ENCODE results near the gene CLIP1.
A peak's percentile ranks its signal among the peaks of the same experiment; 100 is the strongest.
"Not testable (repeated sequence)": the region's sequence is repeated elsewhere in the genome, so short reads cannot be mapped to it uniquely, and the experiment has no call there.

CLIP1 gene

DNA sequence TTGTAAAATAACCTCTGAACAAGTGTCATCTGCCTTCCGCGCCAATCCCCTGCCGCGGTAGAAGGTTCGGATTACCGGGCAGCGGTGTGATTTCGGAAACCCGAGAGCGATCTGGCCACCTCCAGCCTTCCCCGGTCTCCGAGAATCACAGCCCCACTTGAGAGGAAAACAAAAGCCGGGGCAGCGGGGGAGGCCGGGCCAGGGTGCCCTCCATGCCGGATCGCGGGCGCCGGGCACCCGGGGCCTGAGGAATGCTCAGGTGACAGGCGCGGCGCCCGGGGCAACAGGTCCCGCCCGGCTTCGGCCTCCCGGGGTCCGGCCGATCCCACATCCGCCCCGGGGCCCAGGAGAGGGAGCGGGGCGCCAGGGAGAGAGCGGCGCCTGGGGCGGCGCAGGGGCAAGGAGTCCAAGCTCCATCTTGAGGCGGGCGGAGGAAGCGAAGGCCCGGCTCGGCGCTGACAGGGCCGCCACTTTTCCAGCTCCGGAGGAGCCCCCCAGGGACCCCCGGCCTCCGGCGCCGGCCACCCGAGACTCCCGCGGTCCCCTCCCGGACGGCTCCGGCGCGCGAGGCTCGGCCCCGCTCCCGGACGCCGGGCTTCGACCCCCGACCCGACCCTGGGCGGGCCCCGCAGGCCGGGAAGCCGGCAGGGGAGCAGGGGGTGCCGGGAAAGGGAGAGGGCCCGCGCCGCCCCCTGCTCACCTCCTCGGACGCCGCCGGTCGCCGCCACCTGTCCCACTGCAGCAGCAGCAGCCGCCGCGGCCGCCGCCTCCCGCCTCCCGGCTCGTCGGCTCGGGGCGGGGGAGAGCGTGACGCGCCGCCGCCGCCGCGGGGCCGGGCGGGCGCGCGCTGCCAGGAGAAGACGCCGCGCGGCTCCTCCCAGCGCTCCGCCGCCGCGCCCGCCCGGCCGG lies at the start of gene CLIP1:
TSS of gene CLIP1 (minus strand) at position 849 of the 909 bp plus-strand sequence. CDS start 42,217 bp downstream, outside the sequence.
- DNase-seq: peak; percentile 84

DNA sequence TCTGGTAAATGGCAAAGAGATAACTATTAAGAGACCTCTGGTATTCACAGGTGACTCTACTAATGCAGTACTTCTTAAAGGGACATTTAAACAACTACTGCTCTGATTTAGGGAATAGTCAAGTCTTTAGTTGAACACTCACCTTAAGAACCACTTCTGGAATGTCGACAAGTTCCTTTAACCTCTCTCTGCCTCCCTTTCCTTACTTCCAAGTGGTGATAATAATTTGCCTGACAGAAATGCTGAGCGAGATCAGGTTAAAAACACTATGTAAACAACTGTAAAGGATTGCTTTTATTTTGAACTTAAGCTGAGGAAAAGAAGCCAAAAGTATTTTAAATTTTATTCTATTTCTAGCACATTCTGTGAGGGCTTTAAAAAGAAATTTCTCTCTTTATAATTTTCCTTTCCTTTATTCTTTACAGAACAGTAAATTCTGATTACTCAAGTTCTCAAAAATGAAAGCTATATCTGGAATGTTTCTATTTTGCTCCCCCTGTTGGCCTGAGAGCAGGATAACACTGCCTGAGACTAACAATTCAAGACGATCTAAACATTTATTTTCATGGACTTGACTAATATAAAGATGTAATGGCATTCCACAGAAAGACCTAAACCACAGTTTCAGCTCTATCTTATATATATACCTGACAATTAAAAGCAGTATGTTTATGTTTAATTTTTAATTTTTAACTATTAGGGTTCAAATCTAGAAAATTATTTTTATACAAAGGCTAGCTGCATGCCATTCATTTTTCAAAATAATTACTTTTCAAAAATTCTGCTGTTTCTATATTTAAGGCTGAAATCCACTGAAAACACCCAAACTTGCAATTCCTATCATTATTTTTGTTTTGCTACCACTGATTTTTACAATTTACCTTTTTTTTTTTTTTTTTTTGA lies 49.1 kb upstream of the CLIP1 start:
- no peak for DNase-seq

DNA sequence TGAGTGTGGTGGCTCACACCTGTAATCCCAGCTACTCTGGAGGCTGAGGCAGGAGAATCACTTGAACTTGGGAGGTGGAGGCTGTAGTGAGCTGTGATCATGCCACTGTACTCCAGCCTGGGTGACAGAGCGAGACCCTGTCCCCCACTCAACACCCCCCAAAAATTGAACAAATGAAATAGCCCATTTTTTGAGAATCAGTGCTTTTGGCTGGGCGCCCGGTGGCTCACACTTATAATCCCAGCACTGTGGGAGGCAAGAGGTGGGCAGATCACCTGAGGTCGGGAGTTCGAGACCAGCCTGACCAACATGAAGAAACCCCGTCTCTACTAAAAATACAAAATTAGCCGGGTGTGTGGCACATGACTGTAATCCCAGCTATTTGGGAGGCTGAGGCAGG lies 48.1 kb upstream of the CLIP1 start:
- peak; percentile 50 for DNase-seq

DNA sequence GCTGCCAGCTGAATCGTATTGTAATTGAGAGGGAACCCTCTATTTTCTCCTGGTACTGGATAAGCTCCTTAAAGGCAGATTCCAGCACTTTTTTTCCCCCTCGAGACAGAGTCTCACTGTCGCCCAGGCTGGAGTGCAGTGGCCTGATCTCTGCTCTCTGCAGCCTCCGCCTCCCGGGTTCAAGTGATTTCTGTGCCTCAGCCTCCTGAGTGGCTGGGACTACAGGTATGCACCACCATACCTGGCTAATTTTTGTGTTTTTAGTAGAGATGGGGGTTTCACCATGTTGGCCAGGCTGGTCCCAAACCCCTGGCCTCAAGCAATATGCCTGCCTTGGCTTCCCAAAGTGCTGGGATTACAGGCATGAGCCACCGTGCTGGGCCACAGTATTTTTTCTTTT lies 47.4 kb upstream of the CLIP1 start:
- DNase-seq: peak; percentile 48

DNA sequence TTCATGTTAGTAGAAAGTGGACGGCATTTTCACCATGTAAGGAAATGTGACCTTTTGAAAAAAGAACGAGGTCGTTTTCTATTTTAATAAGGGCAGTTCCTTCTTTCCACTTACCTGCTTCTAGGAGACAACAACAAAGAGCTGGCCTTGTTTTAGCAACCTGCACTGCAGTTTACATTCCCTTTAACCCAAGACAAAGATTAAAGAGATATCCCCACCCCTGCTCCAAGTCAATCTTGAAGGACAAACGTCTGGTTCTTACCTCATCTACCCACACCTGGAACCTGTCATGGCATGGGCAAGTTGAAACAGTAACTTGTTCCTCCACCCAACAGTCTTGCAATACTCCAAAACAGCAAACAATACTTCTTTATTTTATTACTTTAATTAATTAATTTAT lies 45.5 kb upstream of the CLIP1 start:
- DNase-seq: peak; percentile 30

DNA sequence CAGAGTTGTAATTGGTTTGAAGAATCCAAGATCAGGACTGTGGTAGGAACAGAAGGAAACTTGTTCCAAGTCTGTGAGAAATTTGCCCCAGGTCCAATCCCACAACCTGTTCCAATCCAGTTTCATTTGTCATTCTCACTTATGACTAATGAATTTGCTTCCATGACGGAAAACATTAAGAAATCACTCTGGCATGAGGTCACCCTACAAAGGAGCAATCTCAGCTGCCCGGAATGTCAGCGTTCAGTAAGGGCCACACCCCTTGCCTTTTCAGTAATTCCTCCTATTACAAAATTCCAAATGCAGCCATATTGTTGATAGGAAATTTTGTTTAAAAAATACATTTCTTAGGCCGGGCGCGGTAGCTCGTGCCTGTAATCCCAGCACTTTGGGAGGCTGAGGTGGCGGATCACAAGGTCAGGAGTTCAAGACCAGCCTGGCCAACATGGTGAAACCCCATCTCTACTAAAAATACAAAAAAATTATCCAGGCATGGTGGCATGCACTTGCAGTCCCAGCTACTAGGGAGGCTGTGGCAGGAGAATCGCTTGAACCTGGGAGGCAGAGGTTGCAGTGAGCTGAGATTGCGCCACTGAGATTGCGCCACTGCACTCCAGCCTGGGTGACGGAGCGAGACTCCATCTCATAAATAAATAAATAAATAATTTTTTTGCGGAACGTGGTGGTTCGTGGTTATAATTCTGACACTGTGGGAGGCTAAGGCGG lies 42.0 kb upstream of the CLIP1 start:
- DNase-seq: not testable (repeated sequence)

DNA sequence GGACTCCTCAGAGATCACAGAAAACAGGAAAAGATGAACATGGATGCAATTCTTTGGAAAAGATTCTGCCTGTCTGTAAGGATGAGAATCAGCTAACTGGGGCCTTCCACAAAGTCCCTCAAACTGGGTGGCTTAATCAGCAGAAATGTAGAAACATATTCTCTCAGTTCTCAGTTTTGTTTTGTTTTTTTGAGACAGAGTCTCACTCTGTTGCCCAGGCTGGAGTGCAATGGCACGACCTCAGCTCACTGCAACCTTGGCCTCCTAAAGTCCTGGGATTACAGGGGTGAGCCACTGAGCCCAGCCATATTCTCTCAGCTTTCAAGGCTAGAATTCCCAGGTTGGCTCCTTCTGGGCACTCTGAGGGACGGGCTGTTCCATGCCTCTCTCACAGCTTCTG lies 38.2 kb upstream of the CLIP1 start:
- no peak for DNase-seq

DNA sequence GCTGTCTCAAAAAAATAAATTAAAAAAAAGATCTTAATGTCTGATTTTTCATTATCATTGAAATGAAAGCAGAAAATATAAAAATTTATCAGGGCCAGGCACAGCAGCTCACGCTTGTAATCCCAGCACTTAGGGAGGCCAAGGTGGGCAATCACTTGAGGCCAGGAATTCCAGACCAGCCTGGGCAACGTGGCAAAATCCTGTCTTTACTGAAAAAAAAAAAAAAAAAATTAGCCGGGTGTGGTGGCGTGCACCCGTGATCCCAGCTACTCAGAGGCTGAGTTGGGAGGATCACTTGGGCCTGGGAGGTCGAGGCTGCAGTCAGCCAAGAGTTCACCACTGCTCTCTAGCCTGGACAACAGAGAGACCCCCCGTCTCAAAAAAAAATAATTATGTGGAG lies 37.6 kb upstream of the CLIP1 start:
- DNase-seq: no peak

DNA sequence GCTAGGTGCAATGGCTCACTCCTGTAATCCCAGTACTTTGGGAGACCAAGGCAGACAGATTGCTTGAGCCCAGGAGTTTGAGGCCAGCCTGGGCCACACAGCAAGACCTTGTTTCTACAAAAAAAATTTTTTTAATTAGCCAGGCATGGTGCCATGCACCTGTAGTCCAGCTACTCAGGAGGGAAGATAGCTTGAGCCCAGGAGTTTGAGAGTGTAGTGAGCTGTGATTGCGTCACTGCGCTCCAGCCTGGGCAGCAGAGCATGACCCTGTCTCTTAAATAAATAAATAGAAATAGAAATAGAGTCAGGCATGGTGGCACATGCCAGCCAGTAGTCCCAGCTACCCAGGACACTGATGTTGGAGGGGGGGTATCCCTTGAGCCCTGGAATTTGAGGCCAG lies 36.7 kb upstream of the CLIP1 start:
- DNase-seq: no peak

DNA sequence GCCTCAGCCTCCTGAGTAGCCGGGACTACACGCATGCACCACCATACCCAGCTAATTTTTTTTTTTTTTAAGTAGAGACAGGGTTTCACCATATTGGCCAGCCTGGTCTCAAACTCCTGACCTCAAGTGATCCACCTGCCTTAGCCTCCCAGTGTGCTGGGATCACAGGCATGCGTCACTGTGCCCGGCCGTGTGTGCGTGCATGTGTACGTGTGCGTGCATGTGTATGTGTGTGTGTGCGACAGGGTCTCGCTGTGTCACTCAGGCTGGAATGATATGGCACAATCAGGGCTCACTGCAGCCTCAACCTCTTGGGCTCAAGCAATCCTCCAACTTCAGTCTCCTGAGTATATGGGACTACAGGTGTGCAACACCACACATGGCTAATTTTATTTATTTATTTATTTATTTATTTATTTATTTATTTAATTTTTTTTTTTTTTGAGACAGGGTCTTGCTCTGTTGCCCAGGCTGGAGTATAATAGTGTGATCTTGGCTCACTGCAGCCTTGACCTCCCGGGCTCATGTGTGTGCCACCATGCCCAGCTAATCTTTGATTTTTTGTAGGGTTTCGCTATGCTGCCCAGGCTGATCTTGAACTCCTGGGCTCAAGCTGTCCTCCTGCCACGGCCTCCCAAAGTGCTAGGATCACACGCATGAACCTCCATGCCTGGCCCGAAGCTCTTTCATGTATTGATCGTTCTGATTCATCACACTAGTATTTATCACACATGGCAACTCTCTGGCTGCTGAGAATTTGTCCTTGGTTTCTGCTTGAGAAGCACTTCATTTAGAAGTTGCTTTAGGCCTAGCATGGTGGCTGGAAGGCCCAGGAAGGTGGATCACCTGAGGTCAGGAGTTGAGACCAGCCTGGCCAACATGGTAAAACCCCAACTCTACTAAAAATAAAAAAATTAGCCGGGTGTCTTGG lies 35.9 kb upstream of the CLIP1 start:
- no peak for DNase-seq

DNA sequence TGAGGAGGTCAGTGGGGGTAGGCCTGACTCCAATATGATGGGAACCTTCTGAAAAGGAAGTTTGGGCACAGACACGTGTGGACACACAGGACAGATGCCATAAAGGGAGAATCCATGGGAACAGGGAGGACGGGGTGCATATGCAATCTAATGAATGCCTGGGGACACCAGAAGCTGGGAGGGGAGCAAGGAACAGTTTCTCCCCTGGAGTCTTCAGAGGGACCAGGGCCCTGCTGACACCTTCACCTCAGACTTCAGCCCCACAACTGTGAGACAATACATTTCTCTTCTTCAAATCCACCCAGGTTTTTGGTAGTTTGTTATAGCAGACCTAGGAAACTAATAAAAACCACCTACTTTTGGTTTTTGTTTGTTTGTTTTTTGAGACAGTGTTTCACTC lies 35.2 kb upstream of the CLIP1 start:
- no peak for DNase-seq

DNA sequence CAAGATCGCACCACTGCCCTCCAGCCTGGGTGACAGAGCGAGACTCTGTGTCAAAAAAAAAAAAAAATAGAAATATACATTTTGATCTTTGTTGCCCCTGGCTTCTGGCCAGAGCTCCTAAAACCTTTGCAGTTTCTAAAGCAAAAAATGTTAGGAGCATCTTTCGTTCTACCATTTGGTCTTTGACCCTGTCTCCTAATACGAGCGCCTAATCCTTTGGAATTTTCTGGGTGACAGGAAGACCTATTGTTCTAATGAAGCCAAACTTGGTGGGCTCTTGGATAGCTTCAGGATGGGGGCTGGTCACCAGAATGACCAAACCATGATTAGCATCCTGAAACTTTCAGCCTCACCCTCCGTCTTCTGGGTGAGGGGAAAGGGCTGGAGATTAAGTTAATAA lies 32.3 kb upstream of the CLIP1 start:
- no peak for DNase-seq

DNA sequence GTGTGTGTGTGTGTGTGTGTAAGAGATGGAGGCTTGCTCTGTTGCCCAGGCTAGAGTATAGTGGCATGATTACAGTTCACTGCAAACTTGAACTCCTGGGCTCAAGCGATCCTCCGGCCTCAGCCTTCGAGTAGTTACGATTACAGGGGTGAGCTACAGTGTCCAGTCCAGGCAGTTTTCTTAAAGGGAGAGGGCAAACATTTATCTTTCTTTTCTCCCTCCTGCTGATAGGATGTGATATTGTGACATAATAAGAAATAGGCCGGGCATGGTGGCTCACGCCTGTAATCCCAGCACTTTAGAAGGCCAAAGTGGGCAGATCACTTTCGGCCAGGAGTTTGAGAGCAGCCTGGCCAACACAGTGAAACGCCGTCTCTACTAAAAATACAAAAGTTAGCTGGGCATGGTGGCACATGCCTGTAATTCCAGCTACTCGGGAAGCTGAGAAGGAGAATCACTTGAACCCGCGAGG lies 31.8 kb upstream of the CLIP1 start:
- no peak for DNase-seq

DNA sequence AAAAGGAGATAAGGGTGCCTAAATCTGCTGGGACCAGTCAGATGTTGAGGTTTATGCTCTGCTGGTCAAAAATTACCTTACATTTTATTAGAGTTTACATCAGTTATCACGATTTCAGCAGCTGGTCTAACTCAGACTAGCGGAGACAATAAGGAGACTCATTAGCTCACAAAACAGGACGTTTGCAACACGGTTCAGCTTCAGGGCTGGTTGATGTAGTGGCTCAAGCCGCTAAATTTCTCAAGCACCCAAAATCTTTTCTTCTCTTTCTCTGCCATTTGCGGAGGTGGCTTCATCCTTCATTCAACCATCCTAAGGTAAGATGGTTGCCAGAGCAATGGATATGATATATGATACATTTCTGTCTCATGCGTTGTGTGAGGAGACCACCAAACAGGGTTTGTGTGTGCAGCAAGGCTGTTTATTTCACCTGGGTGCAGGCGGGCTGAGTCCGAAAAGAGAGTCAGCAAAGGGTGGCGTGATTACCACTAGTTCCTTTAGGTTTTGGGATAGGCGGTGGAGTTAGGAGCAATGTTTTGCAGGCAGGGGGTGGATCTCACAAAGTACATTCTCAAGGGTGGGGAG lies 30.3 kb upstream of the CLIP1 start:
- peak; percentile 62 for DNase-seq

DNA sequence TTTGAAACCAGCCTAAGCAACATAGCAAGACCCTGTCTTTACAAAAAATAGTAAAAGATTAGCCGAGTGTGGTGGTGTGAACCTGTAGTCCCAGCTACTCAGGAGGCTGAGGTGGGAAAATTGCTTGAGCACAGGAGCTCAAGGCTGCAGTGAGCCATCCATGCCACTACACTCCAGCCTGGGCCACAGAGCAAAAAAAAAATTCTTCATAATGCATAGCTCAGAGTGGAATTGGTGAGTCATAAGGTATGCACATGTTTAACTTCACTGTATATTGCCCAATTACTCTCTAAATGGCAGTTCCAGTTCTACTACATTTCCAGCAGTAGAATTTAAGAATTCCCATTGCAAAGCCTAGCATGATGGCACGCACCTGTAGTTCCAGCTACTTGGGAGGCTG lies 26.8 kb upstream of the CLIP1 start:
- no peak for DNase-seq

DNA sequence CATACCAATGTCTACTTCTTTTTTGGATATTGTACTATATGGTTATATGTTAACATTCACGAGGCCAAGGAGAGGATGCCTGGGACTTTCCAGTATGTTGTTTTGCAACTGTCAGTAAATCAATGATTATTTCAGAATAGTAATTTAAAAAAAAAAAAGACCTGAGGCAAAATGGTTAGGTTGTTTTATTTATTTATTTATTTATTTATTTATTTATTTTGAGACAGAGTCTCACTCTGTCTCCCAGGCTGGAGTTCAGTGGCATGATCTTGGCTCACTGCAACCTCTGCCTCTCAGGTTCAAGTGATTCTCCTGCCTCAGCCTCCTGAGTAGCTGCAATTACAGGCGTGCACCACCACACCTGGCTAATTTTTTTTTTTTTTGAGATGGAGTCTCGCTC lies 25.4 kb upstream of the CLIP1 start:
- DNase-seq: not testable (repeated sequence)

DNA sequence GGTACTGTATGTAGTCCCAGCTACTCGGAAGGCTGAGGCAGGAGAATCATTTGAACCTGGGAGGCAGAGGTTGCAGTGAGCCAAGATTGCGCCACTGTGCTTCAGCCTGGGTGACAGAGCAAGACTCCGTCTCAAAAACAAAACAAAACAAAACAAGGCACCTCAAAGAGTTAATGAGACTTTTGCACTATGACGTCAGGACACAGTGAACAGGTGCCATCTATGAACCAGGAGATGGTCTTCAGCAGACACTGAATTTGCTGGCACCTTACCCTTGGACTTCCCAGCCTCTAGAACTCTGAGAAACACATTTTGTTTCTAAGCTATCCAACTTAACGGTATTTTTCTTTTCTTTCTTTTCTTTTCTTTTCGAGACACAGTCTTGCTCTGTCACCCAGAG lies 23.9 kb upstream of the CLIP1 start:
- not testable (repeated sequence) for DNase-seq

DNA sequence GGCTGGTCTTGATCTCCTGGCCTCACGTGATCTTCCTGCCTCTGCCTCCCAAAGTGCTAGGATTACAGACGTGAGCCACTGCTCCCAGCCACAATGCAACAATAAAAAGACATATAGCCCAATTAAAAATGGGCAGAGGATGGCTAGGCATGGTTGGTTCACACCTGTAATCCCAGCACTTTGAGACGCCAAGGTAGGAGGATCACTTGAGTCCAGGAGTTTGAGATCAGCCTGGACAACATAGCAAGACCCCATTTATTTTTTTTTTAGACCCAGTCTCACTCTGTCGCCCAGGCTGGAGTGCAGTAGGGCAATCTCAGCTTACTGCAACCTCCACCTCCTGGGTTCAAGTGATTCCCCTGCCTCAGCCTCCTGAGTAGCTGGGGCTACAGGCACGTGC lies 21.6 kb upstream of the CLIP1 start:
- not testable (repeated sequence) for DNase-seq

DNA sequence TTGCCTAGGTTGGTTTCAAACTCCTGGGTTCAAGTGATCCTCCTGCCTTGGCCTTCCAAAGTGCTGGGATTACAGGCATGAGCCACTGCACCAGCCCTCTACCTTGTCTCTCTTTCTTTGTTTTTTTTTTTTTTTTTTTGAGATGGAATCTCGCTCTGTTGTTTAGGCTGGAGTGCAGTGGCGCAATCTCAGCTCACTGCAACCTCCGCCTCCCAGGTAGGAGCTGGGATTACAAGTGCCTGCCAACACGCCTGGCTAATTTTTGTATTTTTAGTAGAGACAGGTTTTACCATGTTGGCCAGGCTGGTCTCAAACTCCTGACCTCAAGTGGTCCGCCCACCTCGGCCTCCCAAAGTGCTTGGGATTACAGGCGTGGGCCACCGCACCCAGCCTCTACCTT lies 16.4 kb upstream of the CLIP1 start:
- not testable (repeated sequence) for DNase-seq

DNA sequence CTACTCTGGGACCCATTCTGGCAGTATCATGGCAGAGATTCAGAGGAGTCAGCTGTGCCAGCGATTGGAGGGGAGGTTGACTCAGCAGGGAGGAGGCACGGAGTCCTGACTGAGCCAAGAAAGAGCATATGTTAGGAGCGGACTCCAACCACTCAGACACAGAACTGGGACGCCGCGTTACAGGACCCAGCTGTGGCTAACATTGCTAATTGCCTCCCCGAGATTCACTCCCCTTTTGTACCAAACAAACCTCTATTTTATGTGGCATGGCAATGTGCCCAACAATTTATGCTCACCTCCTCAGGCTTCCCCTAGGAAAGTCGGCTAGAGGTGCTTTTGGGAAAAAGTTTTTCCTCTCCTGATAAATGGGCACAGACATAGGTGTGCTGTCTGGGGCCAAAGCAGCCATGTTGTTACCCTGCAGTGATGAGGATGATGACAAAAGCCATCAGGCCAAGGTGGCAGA lies 15.2 kb upstream of the CLIP1 start:
- DNase-seq: no peak

DNA sequence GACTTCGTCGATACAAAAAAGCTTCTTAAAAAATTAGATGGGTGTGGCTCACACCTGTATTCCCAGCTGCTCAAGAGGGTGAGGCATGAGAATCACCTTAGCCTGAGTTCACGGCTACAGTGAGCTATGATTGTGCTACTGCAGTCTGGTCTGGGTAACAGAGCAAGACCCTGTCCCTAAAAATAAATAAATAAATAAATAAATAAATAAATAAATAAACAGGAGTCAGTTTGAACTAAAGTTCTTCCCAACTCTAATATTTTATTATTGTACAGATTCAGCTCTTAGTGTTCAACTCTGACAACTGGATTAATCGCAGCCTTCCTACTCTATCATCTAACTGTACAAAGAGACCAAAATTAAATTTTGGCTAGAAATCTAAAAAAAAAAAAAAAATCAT lies 12.7 kb upstream of the CLIP1 start:
- DNase-seq: no peak
